Neural progenitor cell (in vitro differentiated cells): ENCODE measurements around the gene DUSP8. TPM values are rescaled to one million over a fixed set of nuclear protein-coding genes. Genes with fewer than 3 reads are reported as not detected.

Experiments used
- DNase-seq: peaks from one replicate; pipeline ENCODE4 v3.0.0-alpha.2; 2016; ENCODE audit warnings: low spot score
- H2AFZ ChIP-seq: fragments of 200-600 bp; sonication (generic); replicated peaks from 2 replicates; pipeline ENCODE4 v1.6.1; 2016; ENCODE audit warnings: antibody characterized with exemption
- H3F3A ChIP-seq: fragments of 200-600 bp; sonication (generic); 2 replicates; pipeline ENCODE4 v1.6.1; 2016; ENCODE audit warnings: antibody characterized with exemption, low read depth
- H3K27ac ChIP-seq: fragments of 200-600 bp; sonication (generic); 2 replicates; pipeline ENCODE4 v1.5.1; 2016; ENCODE audit warnings: mild to moderate bottlenecking
- H3K27me3 ChIP-seq: fragments of 200-600 bp; sonication (generic); 2 replicates; pipeline ENCODE4 v1.6.1; 2016; ENCODE audit warnings: mild to moderate bottlenecking, moderate library complexity
- H3K36me3 ChIP-seq: fragments of 200-600 bp; sonication (generic); 2 replicates; pipeline ENCODE4 v1.5.1; 2016
- H3K4me1 ChIP-seq: fragments of 200-600 bp; sonication (generic); 2 replicates; pipeline ENCODE4 v1.6.1; 2016; ENCODE audit warnings: mixed run types
- H3K4me2 ChIP-seq: fragments of 200-600 bp; sonication (generic); 2 replicates; pipeline ENCODE4 v1.6.1; 2016
- H3K4me3 ChIP-seq: fragments of 200-600 bp; sonication (generic); 2 replicates; pipeline ENCODE4 v1.5.1; 2016
- H3K79me2 ChIP-seq: fragments of 200-600 bp; sonication (generic); 2 replicates; pipeline ENCODE4 v1.6.1; 2016; ENCODE audit warnings: low read depth
- H3K9ac ChIP-seq: fragments of 200-600 bp; sonication (generic); 2 replicates; pipeline ENCODE4 v1.6.1; 2016
- H3K9me3 ChIP-seq: fragments of 200-600 bp; sonication (generic); 2 replicates; pipeline ENCODE4 v1.5.1; 2016; ENCODE audit warnings: low read depth
- H4K20me1 ChIP-seq: fragments of 200-600 bp; sonication (generic); 2 replicates; pipeline ENCODE4 v1.6.1; 2016; ENCODE audit warnings: low read depth
- H3K27ac Mint-ChIP-seq: 3 replicates; pipeline ENCODE4 v1.8.0; 2021; ENCODE audit warnings: mixed read lengths
- H3K27me3 Mint-ChIP-seq: 2 replicates; pipeline ENCODE4 v1.8.0; 2022; ENCODE audit warnings: low read depth, mild to moderate bottlenecking, inconsistent platforms, moderate library complexity, mixed read lengths; ENCODE audit not compliant: insufficient read depth
- H3K36me3 Mint-ChIP-seq: 3 replicates; pipeline ENCODE4 v1.8.0; 2021; ENCODE audit warnings: mixed read lengths
- H3K4me1 Mint-ChIP-seq: 3 replicates; pipeline ENCODE4 v1.8.0; 2021; ENCODE audit warnings: mixed read lengths
- H3K4me3 Mint-ChIP-seq: 3 replicates; pipeline ENCODE4 v1.8.0; 2021; ENCODE audit warnings: mild to moderate bottlenecking, moderate library complexity, mixed read lengths
- H3K9me3 Mint-ChIP-seq: 3 replicates; pipeline ENCODE4 v1.8.0; 2020; ENCODE audit warnings: mixed read lengths
- EZH2 ChIP-seq: fragments of 200-600 bp; sonication (generic); IDR thresholded peaks from 2 replicates; pipeline ENCODE4 v1.6.1; 2017; ENCODE audit warnings: antibody characterized with exemption, mild to moderate bottlenecking, moderate library complexity
- EZH2phosphoT487 ChIP-seq: fragments of 200-600 bp; sonication (generic); IDR thresholded peaks from 2 replicates; pipeline ENCODE4 v1.6.1; 2017; ENCODE audit warnings: antibody characterized with exemption
- total RNA-seq: library from RNA; depleted of rRNA; stranded (reverse); fragments of >200 nt; gene quantifications from 2 replicates; pipeline ENCODE4 v1.2.3, GENCODE V29; 2015; ENCODE audit warnings: low replicate concordance
- TF ChIP-seq, protein P1 (sequence below): fragments of 200-600 bp; sonication (generic); IDR thresholded peaks from 2 replicates; pipeline ENCODE4 v1.5.1; 2017; ENCODE audit warnings: antibody characterized with exemption, mild to moderate bottlenecking

Gene DUSP8
- total RNA-seq, 1 donor from 2014 or later = 0.09 TPM

DNA sequence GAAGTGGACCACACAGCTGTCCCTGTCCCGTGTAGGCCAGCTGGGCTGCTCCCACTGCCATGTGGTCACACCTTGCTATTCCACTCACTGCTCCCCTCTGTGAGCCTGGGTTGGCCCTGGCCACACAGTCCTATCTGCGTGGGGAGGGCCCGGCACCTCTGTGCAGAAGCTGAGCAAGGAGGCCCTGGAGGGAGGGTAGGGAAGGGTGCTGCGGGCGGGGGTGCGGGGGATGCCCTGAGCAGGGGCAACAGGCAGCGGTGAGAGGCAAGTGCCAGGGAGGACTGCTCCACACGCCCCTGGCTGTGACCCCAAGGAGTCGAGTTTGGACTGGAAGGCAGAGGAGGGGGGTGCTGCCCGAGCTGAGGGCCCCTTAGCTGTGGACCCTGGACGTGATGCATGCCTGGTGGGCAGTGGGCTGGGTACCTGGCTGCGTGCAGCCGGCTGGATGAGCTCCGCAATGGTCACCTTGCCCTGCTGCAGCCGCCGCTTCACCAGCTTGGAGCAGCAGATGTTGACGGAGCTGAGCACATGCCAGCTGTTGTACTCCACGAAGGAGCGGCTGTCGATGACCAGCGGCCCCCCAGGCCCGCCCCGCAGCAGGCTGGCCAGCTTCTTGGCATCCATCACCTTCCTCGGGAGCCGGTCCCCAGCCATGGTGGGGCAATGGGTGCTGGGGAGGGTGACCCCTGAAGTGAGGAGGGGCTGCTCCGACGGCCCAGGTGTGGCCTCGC is 6.7 kb downstream of the DUSP8 start:
- Histone ChIP-seq H3K9ac (no peak overlapping the region), H3K36me3 (no peaks in the 10 kb centered on the region), H3K9me3 (no peaks in the 10 kb centered on the region), H3K4me1 (peaks cover 23% of the 10 kb centered on the region), H3K79me2 (no peaks in the 10 kb centered on the region), H3K27ac (no peak overlapping the region), H3K4me3 (no peak overlapping the region), H2AFZ (no peak overlapping the region), H3K27me3 (peaks cover 37% of the 10 kb centered on the region), H3F3A (peaks cover 8% of the 10 kb centered on the region), H3K4me2 (no peak overlapping the region), H4K20me1 (peaks cover 8% of the 10 kb centered on the region)
- DNase-seq = no peak
- Mint-ChIP-seq H3K27me3 (peaks cover 6% of the 10 kb centered on the region), H3K36me3 (no peaks in the 10 kb centered on the region), H3K27ac (no peak overlapping the region), H3K4me1 (peaks cover 21% of the 10 kb centered on the region), H3K9me3 (no peaks in the 10 kb centered on the region), H3K4me3 (no peak overlapping the region)
- no peak for TF ChIP-seq EZH2phosphoT487

DNA sequence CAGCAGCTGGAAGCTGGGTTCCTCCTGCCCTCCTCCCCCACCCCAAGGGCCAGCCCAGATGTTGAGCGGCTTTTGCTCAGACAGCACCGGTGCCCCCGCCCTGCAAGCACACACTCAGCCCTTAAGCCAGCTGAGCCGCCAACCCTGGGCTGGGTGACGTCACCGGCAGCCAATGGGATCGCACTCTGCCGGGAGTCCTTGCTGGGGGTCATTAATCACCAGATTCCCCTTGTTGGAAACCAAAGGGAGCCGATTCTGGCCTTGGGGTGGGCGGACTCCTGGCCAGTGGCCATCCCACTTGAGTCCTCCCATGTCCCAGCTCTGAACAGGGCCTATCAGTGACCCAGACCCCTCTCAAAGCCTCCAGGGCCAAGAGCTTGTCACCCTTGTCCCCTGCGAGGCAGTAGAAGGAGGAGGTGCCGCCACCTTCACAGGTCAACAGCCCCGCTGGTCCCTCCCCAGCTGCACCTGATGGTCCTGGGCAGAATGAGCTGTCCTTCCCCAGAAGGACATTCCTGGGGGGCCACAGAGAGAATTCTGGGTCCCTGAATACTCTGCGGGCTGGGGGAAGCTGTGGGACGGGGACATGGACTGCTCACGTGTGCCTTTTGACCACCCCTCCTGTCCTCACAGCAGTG is 7.4 kb downstream of the DUSP8 start:
- Mint-ChIP-seq H3K4me1 (peaks cover 20% of the 10 kb centered on the region), H3K27me3 (peaks cover 5% of the 10 kb centered on the region), H3K4me3 (no peak overlapping the region), H3K27ac (no peak overlapping the region), H3K36me3 (no peaks in the 10 kb centered on the region), H3K9me3 (no peaks in the 10 kb centered on the region)
- peak overlapping the region; percentile 73 for H3K4me2 ChIP-seq
- H3K9ac ChIP-seq = no peak overlapping the region
- H3K27me3 ChIP-seq = peaks cover 36% of the 10 kb centered on the region
- no peak overlapping the region for H2AFZ ChIP-seq
- H3F3A ChIP-seq = peaks cover 1% of the 10 kb centered on the region
- H3K4me3 ChIP-seq = no peak overlapping the region
- peaks cover 6% of the 10 kb centered on the region for H4K20me1 ChIP-seq
- no peaks in the 10 kb centered on the region for H3K36me3 ChIP-seq
- peaks cover 23% of the 10 kb centered on the region for H3K4me1 ChIP-seq
- TF ChIP-seq, protein P1, sequence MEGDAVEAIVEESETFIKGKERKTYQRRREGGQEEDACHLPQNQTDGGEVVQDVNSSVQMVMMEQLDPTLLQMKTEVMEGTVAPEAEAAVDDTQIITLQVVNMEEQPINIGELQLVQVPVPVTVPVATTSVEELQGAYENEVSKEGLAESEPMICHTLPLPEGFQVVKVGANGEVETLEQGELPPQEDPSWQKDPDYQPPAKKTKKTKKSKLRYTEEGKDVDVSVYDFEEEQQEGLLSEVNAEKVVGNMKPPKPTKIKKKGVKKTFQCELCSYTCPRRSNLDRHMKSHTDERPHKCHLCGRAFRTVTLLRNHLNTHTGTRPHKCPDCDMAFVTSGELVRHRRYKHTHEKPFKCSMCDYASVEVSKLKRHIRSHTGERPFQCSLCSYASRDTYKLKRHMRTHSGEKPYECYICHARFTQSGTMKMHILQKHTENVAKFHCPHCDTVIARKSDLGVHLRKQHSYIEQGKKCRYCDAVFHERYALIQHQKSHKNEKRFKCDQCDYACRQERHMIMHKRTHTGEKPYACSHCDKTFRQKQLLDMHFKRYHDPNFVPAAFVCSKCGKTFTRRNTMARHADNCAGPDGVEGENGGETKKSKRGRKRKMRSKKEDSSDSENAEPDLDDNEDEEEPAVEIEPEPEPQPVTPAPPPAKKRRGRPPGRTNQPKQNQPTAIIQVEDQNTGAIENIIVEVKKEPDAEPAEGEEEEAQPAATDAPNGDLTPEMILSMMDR = no peak
- no peak for TF ChIP-seq EZH2phosphoT487
- no peak for TF ChIP-seq EZH2
- no peaks in the 10 kb centered on the region for H3K79me2 ChIP-seq
- DNase-seq = peak; percentile 90
- no peak overlapping the region for H3K27ac ChIP-seq
- H3K9me3 ChIP-seq = no peaks in the 10 kb centered on the region

DNA sequence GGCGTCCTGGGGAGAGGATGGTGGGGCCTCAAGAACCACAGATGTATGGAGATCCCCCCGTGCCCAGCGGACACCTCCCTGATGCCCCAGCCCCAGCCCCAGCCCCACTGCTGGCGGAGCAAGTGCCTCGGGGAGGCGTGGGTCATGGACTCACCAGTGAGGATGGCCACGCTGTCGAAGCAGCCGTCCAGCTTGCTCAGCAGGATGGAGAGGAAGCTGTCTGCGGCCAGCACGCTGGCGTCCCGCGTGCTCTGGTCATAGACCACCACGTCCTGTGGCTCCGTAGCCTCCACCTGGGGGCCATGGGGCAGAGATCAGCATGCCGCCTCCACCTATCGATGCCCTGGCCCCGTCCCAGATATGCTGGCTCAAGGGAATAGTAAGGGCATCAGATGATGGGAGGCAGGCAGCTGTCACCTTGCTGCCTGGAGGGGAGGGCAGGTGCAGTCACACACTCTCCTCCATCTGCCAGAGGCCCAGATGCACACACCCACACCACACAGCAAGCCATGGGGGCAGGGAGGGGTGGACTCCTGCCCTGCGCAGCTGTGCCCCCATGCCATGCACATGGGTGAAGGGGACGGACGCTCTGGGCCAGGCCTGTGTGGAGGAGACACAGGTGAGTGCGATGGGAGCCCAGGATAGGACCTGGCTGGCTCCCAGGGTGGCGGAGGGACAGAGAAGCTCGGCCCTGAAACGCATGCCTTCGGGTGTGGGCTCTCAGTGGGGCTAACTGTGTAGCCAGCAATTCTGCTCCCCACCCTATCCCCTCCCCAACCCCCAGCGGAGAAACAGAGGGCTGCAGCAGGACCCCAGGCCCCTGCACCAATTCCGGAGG is 8.2 kb downstream of the DUSP8 start:
- Histone ChIP-seq H2AFZ (no peak overlapping the region), H3K4me2 (peak overlapping the region; percentile 73), H3K9ac (no peak overlapping the region), H3F3A (no peaks in the 10 kb centered on the region), H4K20me1 (peaks cover 6% of the 10 kb centered on the region), H3K27me3 (peaks cover 34% of the 10 kb centered on the region), H3K4me3 (no peak overlapping the region), H3K4me1 (peaks cover 28% of the 10 kb centered on the region), H3K27ac (no peak overlapping the region), H3K36me3 (no peaks in the 10 kb centered on the region), H3K79me2 (no peaks in the 10 kb centered on the region), H3K9me3 (no peaks in the 10 kb centered on the region)
- no peak overlapping the region for H3K4me3 Mint-ChIP-seq
- H3K27me3 Mint-ChIP-seq = peaks cover 2% of the 10 kb centered on the region
- DNase-seq = no peak
- TF ChIP-seq EZH2 (no peak), EZH2phosphoT487 (no peak)
- TF ChIP-seq, protein P1 = no peak
- H3K9me3 Mint-ChIP-seq = no peaks in the 10 kb centered on the region
- H3K4me1 Mint-ChIP-seq = peaks cover 15% of the 10 kb centered on the region
- no peaks in the 10 kb centered on the region for H3K36me3 Mint-ChIP-seq
- no peak overlapping the region for H3K27ac Mint-ChIP-seq
